Liver (tissue), 9 donors: Measurements from ENCODE around the gene F13B. TPM values are rescaled to one million over a fixed set of nuclear protein-coding genes. Genes with fewer than 3 reads are reported as not detected.

Source experiments
- DNase-seq: peaks from one replicate; pipeline ENCODE4 v3.0.0-alpha.2; 2017; ENCODE audit warnings: low spot score
- H3K27ac ChIP-seq, 2 donors: one replicate each; pipeline ENCODE4 v1.7.0; 2013; ENCODE audit warnings: inconsistent platforms in 2 of 2, low read length in 2 of 2, control low read depth in 1 of 2, low read depth in 1 of 2, mild to moderate bottlenecking in 1 of 2
- H3K27me3 ChIP-seq, 4 donors: one replicate each; pipeline versions ENCODE4 v1.6.1 to v1.7.0; 2013; ENCODE audit warnings: low read length in 3 of 4, inconsistent platforms in 1 of 4, mild to moderate bottlenecking in 1 of 4, moderate library complexity in 1 of 4; ENCODE audit not compliant: control insufficient read depth in 4 of 4, insufficient read depth in 4 of 4
- H3K36me3 ChIP-seq, 4 donors: one replicate each; pipeline versions ENCODE4 v1.6.1 to v1.7.0; 2013; ENCODE audit warnings: low read length in 3 of 4, mild to moderate bottlenecking in 3 of 4, low read depth in 1 of 4, moderate library complexity in 1 of 4; ENCODE audit not compliant: control insufficient read depth in 4 of 4, insufficient read depth in 3 of 4
- H3K4me1 ChIP-seq, 4 donors: one replicate each; pipeline versions ENCODE4 v1.6.1 to v1.7.0; 2013; ENCODE audit warnings: low read length in 3 of 4, mild to moderate bottlenecking in 3 of 4, moderate library complexity in 1 of 4; ENCODE audit not compliant: control insufficient read depth in 4 of 4, insufficient read depth in 4 of 4
- H3K4me3 ChIP-seq, 3 donors: one replicate each; pipeline versions ENCODE4 v1.6.1 to v1.7.0; 2013; ENCODE audit warnings: low read length in 3 of 3, control low read depth in 1 of 3, low read depth in 1 of 3, mild to moderate bottlenecking in 1 of 3
- H3K9ac ChIP-seq, 2 donors: one replicate each; pipeline ENCODE4 v1.7.0; 2013; ENCODE audit warnings: low read length in 2 of 2, mild to moderate bottlenecking in 2 of 2, moderate library complexity in 2 of 2, control low read depth in 1 of 2, low read depth in 1 of 2
- H3K9me3 ChIP-seq, 4 donors: one replicate each; pipeline versions ENCODE4 v1.6.1 to v1.7.0; 2013; ENCODE audit warnings: low read length in 3 of 4; ENCODE audit not compliant: control insufficient read depth in 4 of 4
- FOXA1 ChIP-seq: IDR thresholded peaks from 2 replicates; pipeline ENCODE4 v1.6.1; 2016; ENCODE audit warnings: antibody characterized with exemption
- FOXA2 ChIP-seq: IDR thresholded peaks from 2 replicates; pipeline ENCODE4 v1.6.1; 2016; ENCODE audit warnings: antibody characterized with exemption
- GABPA ChIP-seq, 2 donors: IDR thresholded peaks in 1 of 2; conservative IDR thresholded peaks in 1 of 2; 2 replicates each; pipeline ENCODE4 v1.6.1; 2016; ENCODE audit warnings: antibody characterized with exemption in 2 of 2, mild to moderate bottlenecking in 1 of 2, moderate library complexity in 1 of 2
- HNF4A ChIP-seq, 2 donors: conservative IDR thresholded peaks; 2 replicates each; pipeline ENCODE4 v1.6.1; 2016; ENCODE audit warnings: antibody characterized with exemption in 2 of 2, mild to moderate bottlenecking in 2 of 2
- JUND ChIP-seq, 2 donors: IDR thresholded peaks; 2 replicates each; pipeline ENCODE4 v1.6.1; 2016; ENCODE audit warnings: antibody characterized with exemption in 2 of 2
- NR2F2 ChIP-seq: IDR thresholded peaks from 2 replicates; pipeline ENCODE4 v1.6.1; 2016; ENCODE audit warnings: antibody characterized with exemption
- RAD21 ChIP-seq, 2 donors: IDR thresholded peaks; 2 replicates each; pipeline ENCODE4 v1.6.1; 2016; ENCODE audit warnings: antibody characterized with exemption in 2 of 2, mild to moderate bottlenecking in 2 of 2
- RXRA ChIP-seq, 2 donors: IDR thresholded peaks; 2 replicates each; pipeline ENCODE4 v1.6.1; 2017 to 2018; ENCODE audit warnings: antibody characterized with exemption in 2 of 2, mild to moderate bottlenecking in 1 of 2
- SP1 ChIP-seq: IDR thresholded peaks from 2 replicates; pipeline ENCODE4 v1.6.1; 2018; ENCODE audit warnings: antibody characterized with exemption, mild to moderate bottlenecking
- TAF1 ChIP-seq: conservative IDR thresholded peaks from 2 replicates; pipeline ENCODE4 v1.6.1; 2016; ENCODE audit warnings: antibody characterized with exemption, mild to moderate bottlenecking
- YY1 ChIP-seq: IDR thresholded peaks from 2 replicates; pipeline ENCODE4 v1.6.1; 2016; ENCODE audit warnings: antibody characterized with exemption, mild to moderate bottlenecking
- WGBS: extraction: QIAGEN DNeasy Blood & Tissue Kit; methylation state at CpG from one replicate; pipeline ENCODE4 v1.1.7; 2013; 5-methylcytosine and 5-hydroxymethylcytosine counted together
- polyA plus RNA-seq, 2 donors: library from polyadenylated mRNA; stranded (reverse) in 1 of 2; unstranded in 1 of 2; fragments of 200-250 nt in 1 of 2; fragments of >200 nt in 1 of 2; fragmentation: Nextera tagmentation in 1 of 2; extraction: Ambion mirVana in 1 of 2; gene quantifications; one replicate each; pipeline versions ENCODE4 v1.2.1 to v1.2.3, GENCODE V29; 2013 to 2015
- total RNA-seq, 2 donors: library from RNA; depleted of rRNA; stranded (reverse); fragments of >200 nt; gene quantifications; one replicate each; pipeline ENCODE4 v1.2.3, GENCODE V29; 2014
- TF ChIP-seq, protein P1 (sequence below): IDR thresholded peaks from 2 replicates; pipeline ENCODE4 v1.6.1; 2016; ENCODE audit warnings: antibody characterized with exemption
- TF ChIP-seq, protein P2 (sequence below): fragments of 150-350 bp; IDR thresholded peaks from 2 replicates; pipeline ENCODE4 v1.5.1; 2017; ENCODE audit warnings: improper control_type of control experiment, low read depth, low read length; ENCODE audit not compliant: missing input control
- TF ChIP-seq, protein P3 (sequence below): IDR thresholded peaks from 2 replicates; pipeline ENCODE4 v1.6.1; 2016; ENCODE audit warnings: antibody characterized with exemption
- donor health status: healthy.
- donor health status: healthy.
- donor health status: healthy.
- donor health status: healthy.
- donor health status: healthy.

Gene F13B
- total and polyA plus RNA-seq, 4 donors = 42.3 to 194 (median 80.2) TPM

DNA sequence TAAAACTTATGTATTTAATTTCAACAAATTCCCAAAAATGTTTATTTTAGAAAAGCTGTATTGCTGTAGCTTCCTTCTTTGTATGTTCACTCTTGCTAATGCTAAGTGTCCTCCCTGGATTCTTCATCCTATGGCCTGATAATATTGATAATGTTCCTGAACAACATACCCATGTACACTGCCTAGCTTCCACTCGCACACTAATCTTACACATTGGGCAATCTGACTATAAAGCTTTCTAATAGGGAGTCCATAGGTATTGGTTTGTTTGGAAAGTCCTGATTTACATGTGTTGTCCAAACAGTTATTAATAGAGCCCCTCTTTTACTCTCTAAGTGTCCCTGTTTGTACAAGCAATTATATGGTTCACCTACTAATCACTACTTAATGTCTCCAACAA lies 783 bp downstream of the F13B start:
- Histone ChIP-seq H3K9ac (peak overlapping the region; percentile 79 to 95), H3K36me3 (no peaks in the 10 kb centered on the region), H3K27ac (peak overlapping the region in 1 of 2 donors; percentile 51), H3K27me3 (no peaks in the 10 kb centered on the region), H3K9me3 (no peaks in the 10 kb centered on the region), H3K4me1 (peaks cover 5 to 31% (median 16%) of the 10 kb centered on the region in 4 donors), H3K4me3 (peak overlapping the region; percentile 6 to 86 (median 59))
- TF ChIP-seq FOXA1 = no peak
- TF ChIP-seq NR2F2 = no peak
- TF ChIP-seq, protein P1, sequence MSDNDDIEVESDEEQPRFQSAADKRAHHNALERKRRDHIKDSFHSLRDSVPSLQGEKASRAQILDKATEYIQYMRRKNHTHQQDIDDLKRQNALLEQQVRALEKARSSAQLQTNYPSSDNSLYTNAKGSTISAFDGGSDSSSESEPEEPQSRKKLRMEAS = no peak
- TF ChIP-seq TAF1 = peak; percentile 35
- no peak for TF ChIP-seq RAD21 (IDR thresholded peaks at IDR 0.05)
- DNase-seq = no peak
- 34% methylated on average over 1 of the region's 1 CpG for WGBS

DNA sequence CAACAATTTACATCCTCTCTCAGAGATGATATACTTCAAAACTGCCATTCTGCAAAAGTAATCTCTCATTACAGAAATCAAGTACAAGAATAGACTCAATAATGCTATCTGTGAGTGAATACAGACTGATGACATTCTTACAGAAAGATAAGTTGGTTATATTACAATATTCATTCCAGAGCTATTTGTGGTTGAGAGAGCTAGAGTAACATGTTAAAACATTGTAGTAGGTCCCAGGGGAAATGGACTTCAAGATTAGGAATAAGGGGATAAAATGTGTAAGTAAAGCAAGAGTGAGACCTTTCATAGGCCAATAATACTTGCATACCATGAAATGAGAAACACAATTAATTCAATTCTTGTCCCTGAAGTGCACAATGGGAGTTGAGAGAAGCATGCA lies 1.5 kb downstream of the F13B start:
- Histone ChIP-seq H3K36me3 (no peaks in the 10 kb centered on the region), H3K27ac (no peak overlapping the region), H3K27me3 (no peaks in the 10 kb centered on the region), H3K9me3 (no peaks in the 10 kb centered on the region), H3K4me3 (peak overlapping the region; percentile 6 to 86 (median 52)), H3K9ac (peak overlapping the region; percentile 72 to 95), H3K4me1 (peaks cover 5 to 31% (median 17%) of the 10 kb centered on the region in 4 donors)
- DNase-seq = no peak
- TF ChIP-seq GABPA (IDR thresholded peaks at IDR 0.05 in 1 of 2, conservative IDR thresholded peaks at IDR 0.05 in 1 of 2) = no peak
- TF ChIP-seq JUND (IDR thresholded peaks at IDR 0.05) = no peak
- TF ChIP-seq RAD21 (IDR thresholded peaks at IDR 0.05) = no peak
- no peak for TF ChIP-seq HNF4A (conservative IDR thresholded peaks at IDR 0.05)
- TF ChIP-seq, protein P2, sequence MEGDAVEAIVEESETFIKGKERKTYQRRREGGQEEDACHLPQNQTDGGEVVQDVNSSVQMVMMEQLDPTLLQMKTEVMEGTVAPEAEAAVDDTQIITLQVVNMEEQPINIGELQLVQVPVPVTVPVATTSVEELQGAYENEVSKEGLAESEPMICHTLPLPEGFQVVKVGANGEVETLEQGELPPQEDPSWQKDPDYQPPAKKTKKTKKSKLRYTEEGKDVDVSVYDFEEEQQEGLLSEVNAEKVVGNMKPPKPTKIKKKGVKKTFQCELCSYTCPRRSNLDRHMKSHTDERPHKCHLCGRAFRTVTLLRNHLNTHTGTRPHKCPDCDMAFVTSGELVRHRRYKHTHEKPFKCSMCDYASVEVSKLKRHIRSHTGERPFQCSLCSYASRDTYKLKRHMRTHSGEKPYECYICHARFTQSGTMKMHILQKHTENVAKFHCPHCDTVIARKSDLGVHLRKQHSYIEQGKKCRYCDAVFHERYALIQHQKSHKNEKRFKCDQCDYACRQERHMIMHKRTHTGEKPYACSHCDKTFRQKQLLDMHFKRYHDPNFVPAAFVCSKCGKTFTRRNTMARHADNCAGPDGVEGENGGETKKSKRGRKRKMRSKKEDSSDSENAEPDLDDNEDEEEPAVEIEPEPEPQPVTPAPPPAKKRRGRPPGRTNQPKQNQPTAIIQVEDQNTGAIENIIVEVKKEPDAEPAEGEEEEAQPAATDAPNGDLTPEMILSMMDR = no peak
- TF ChIP-seq FOXA2 = no peak
- no peak for TF ChIP-seq SP1
- no peak for TF ChIP-seq YY1
- TF ChIP-seq, protein P3, sequence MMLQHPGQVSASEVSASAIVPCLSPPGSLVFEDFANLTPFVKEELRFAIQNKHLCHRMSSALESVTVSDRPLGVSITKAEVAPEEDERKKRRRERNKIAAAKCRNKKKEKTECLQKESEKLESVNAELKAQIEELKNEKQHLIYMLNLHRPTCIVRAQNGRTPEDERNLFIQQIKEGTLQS = no peak
- no peak for TF ChIP-seq NR2F2
- TF ChIP-seq RXRA (IDR thresholded peaks at IDR 0.05) = no peak
- TF ChIP-seq TAF1 = no peak
- TF ChIP-seq FOXA1 = no peak

DNA sequence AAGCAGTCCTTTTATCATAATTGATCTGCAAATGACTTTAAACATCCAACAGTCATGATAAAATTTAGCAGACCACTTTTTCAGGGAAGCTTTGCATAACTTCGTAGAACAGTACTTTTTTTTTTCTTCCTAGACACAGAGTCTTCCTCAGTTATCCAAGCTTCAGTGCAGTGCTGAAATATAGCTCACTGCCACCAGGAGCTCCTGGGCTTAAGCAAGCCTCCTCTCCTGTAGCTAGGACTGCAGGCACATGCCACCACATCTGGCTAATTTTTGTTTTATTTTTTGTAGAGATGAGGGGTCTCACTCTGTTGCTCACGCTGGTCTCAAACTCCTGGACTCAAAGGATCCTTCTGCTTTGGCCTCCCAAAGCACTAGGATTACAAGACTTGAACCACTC lies 3.8 kb downstream of the F13B start:
- no peaks in the 10 kb centered on the region for H3K27me3 ChIP-seq
- H3K36me3 ChIP-seq = peaks cover 0 to 3% (median 2%) of the 10 kb centered on the region in 4 donors
- WGBS = 61% methylated on average over 2 of the region's 2 CpGs
- peaks cover 5 to 28% (median 17%) of the 10 kb centered on the region in 4 donors for H3K4me1 ChIP-seq
- H3K27ac ChIP-seq = no peak overlapping the region
- no peak overlapping the region for H3K9ac ChIP-seq
- no peak overlapping the region for H3K4me3 ChIP-seq
- no peaks in the 10 kb centered on the region for H3K9me3 ChIP-seq
- no peak for DNase-seq
- TF ChIP-seq, protein P2 = peak; percentile 28
- TF ChIP-seq RAD21 (IDR thresholded peaks at IDR 0.05) (peak; percentile 6 to 62), SP1 (no peak), JUND (IDR thresholded peaks at IDR 0.05) (no peak)
